MCF 10A (cell line): ENCODE measurements around the gene SPATS2L. TPM values are rescaled to one million over a fixed set of nuclear protein-coding genes. Genes with fewer than 3 reads are reported as not detected.

Experiments used
- BruUV-seq: library from RNA; stranded (reverse); fragments of 400-500 nt; replicated peaks from 2 replicates; lab custom pipeline; 2021; lab: Mats Ljungman, UMichigan
- CTCF ChIA-PET: fragments of 300-600 bp; sonication (Branson Sonifier 250); formaldehyde crosslinking; extraction: SDS; loops from one replicate; lab custom pipeline; 2021; ENCODE audit warnings: antibody characterized with exemption, inconsistent platforms; lab: Yijun Ruan, JAX
- POLR2A ChIA-PET: fragments of 300-600, 350-650 bp; sonication (Branson Sonifier 250); formaldehyde crosslinking; extraction: SDS; loops from one replicate; lab custom pipeline; 2020; ENCODE audit warnings: antibody characterized with exemption, inconsistent platforms; lab: Yijun Ruan, JAX
- DNase-seq: peaks from one replicate; pipeline ENCODE4 v3.0.0-alpha.2; 2018; ENCODE audit not compliant: unreplicated experiment
- H3K27ac Mint-ChIP-seq: one replicate; pipeline ENCODE4 v1.8.0; 2022; ENCODE audit warnings: mild to moderate bottlenecking, low read depth, mixed read lengths; ENCODE audit not compliant: unreplicated experiment
- H3K27me3 Mint-ChIP-seq: one replicate; pipeline ENCODE4 v1.8.0; 2022; ENCODE audit warnings: mixed read lengths; ENCODE audit not compliant: insufficient read depth, unreplicated experiment
- H3K36me3 Mint-ChIP-seq: one replicate; pipeline ENCODE4 v1.8.0; 2022; ENCODE audit warnings: mild to moderate bottlenecking, moderate library complexity, mixed read lengths; ENCODE audit not compliant: insufficient read depth, unreplicated experiment
- H3K4me1 Mint-ChIP-seq: one replicate; pipeline ENCODE4 v1.8.0; 2022; ENCODE audit warnings: mixed read lengths; ENCODE audit not compliant: insufficient read depth, unreplicated experiment
- H3K4me3 Mint-ChIP-seq: one replicate; pipeline ENCODE4 v1.8.0; 2022; ENCODE audit warnings: mild to moderate bottlenecking, moderate library complexity, mixed read lengths; ENCODE audit not compliant: unreplicated experiment
- H3K9me3 Mint-ChIP-seq: one replicate; pipeline ENCODE4 v1.8.0; 2022; ENCODE audit warnings: mixed read lengths; ENCODE audit not compliant: unreplicated experiment
- intact Hi-C: fragments of 100-400 bp; cut with micrococcal nuclease; formaldehyde crosslinking; loops from 2 replicates; pipeline ENCODE4 v1.14.1; 2022
- total RNA-seq: library from RNA; stranded (reverse); gene quantifications from 2 replicates; pipeline ENCODE4 v1.2.3, GENCODE V29; 2022
- TF ChIP-seq, protein P1 (sequence below): fragments of 200-600 bp; IDR thresholded peaks from one replicate; pipeline ENCODE4 v1.8.0; 2022; ENCODE audit warnings: antibody characterized with exemption, mild to moderate bottlenecking; ENCODE audit not compliant: unreplicated experiment

The SPATS2L gene
- total RNA-seq, 1 experiment from 2014 or later = 68.3 TPM

DNA sequence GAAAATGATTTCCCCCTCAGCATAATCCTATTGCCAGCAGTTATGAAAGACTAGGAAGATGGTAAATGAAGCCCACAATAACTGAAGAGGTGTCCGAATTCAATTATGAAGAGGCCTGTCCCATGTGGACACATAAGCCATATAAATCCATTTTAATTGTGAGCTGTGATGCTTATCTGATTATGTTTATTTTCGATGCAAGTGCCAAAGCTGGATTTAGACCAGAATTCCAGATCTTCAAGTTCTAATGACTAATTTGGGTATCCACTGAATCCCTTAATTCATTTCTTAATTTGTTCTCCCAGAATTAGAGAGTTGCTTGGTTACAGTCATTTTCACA, 24.5 kb downstream of the SPATS2L start:
- Mint-ChIP-seq H3K4me3 (no peak overlapping the region), H3K27ac (no peak overlapping the region), H3K9me3 (no peaks in the 10 kb centered on the region), H3K36me3 (peaks cover 19% of the 10 kb centered on the region), H3K27me3 (no peaks in the 10 kb centered on the region), H3K4me1 (peaks cover 10% of the 10 kb centered on the region)
- intact Hi-C loops = no loop called here
- BruUV-seq = no TSS peak
- CTCF ChIA-PET = interaction anchor here (0.5 kb wide), 1 partner anchor 158 kb away, joined by 3 read pairs; no protein-coding TSS in a partner anchor
- POLR2A ChIA-PET = interaction anchor here (2.0 kb wide), 1 partner anchor 11 kb away, joined by 6 read pairs; no protein-coding TSS in a partner anchor
- TF ChIP-seq, protein P1, sequence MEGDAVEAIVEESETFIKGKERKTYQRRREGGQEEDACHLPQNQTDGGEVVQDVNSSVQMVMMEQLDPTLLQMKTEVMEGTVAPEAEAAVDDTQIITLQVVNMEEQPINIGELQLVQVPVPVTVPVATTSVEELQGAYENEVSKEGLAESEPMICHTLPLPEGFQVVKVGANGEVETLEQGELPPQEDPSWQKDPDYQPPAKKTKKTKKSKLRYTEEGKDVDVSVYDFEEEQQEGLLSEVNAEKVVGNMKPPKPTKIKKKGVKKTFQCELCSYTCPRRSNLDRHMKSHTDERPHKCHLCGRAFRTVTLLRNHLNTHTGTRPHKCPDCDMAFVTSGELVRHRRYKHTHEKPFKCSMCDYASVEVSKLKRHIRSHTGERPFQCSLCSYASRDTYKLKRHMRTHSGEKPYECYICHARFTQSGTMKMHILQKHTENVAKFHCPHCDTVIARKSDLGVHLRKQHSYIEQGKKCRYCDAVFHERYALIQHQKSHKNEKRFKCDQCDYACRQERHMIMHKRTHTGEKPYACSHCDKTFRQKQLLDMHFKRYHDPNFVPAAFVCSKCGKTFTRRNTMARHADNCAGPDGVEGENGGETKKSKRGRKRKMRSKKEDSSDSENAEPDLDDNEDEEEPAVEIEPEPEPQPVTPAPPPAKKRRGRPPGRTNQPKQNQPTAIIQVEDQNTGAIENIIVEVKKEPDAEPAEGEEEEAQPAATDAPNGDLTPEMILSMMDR = no peak
- no peak for DNase-seq

DNA sequence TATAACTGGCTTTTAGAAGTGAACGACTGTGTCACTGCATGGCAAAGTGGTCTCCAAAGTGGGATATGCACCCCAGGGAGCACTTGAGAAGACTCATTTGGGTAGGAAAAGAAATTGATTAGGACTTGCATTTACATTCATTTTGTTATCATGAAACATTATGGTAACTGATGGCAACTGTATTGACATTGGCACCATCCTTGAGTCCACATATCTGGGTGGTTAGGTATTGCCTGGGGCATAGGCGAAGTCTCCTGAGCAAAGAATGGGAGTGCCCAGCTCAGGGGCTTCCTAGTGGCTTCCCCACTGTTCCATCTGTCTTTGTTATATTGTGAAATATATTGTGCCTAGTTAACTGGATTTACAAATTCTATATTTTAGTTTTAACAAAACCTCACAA, 29.2 kb downstream of the SPATS2L start:
- POLR2A ChIA-PET = no interaction called here
- H3K4me3 Mint-ChIP-seq = no peak overlapping the region
- intact Hi-C loops = no loop called here
- H3K36me3 Mint-ChIP-seq = peaks cover 13% of the 10 kb centered on the region
- no TSS peak for BruUV-seq
- H3K27ac Mint-ChIP-seq = peak overlapping the region; percentile 56
- H3K27me3 Mint-ChIP-seq = no peaks in the 10 kb centered on the region
- TF ChIP-seq, protein P1 = no peak
- CTCF ChIA-PET = interaction anchor here (0.5 kb wide), 1 partner anchor 9 kb away, joined by 5 read pairs; no protein-coding TSS in a partner anchor
- peaks cover 10% of the 10 kb centered on the region for H3K4me1 Mint-ChIP-seq
- no peaks in the 10 kb centered on the region for H3K9me3 Mint-ChIP-seq
- peak; percentile 71 for DNase-seq

DNA sequence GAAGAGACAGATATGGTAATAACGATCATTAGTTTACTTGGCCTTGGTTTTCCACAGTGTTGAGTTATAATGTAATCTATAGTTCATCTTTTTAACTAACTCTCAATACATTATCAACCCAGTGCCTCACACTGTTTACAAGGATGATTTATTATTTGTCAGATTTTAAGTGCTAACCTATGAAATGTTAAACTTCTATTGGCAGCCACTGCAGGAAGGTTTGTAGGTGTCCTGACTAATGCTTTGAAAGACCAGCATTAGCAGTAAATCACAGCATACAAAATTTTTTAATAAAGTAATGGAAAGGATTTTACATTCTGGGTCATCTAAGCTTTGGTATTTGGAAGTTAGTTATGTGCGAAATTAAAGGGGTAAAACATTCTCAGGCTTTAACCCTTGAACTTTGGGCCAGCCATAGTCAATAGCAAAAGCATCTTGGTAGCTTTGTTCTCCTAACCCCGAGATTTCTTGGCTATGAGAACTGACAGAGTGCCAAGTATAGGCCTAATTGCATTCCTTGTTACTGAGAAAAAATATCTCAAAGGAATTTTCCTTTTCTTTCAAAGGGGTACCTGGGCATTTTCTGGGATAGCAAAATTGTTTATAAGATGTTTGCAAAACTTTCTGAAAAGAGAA, 30.6 kb downstream of the SPATS2L start:
- Mint-ChIP-seq H3K27ac (no peak overlapping the region), H3K9me3 (no peaks in the 10 kb centered on the region), H3K4me3 (no peak overlapping the region), H3K27me3 (no peaks in the 10 kb centered on the region), H3K4me1 (peaks cover 10% of the 10 kb centered on the region), H3K36me3 (no peaks in the 10 kb centered on the region)
- no TSS peak for BruUV-seq
- TF ChIP-seq, protein P1 = no peak
- no peak for DNase-seq
- intact Hi-C loops = no loop called here
- CTCF ChIA-PET = interaction anchor here (0.5 kb wide), 1 partner anchor 21 kb away, joined by 4 read pairs; no protein-coding TSS in a partner anchor
- POLR2A ChIA-PET = interaction anchor here (0.6 to 1.9 kb wide), 5 partner anchors 9 to 36 kb away, joined by 3 to 5 read pairs (median 4); no protein-coding TSS in a partner anchor

DNA sequence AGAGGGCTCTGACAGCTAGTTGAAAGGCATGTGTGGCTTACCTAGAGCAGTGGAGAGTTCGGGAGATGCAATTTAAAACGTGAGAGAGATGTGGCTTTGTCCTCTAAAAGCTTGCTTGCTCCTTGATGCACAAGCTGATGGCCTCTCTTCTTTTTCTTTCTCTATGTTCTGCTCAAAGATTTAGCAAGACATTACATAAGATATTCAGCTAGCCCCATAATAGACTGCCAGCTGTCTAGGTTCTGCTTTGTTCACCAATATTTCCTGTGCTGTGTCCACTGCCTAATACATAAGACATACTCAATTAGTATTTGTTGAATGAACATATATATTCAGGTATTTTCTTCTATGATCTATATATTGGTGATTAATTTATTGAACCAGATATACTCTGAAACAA, 31.1 kb downstream of the SPATS2L start:
- H3K27me3 Mint-ChIP-seq = no peaks in the 10 kb centered on the region
- DNase-seq = no peak
- intact Hi-C loops = no loop called here
- CTCF ChIA-PET = interaction anchor here (0.5 kb wide), 1 partner anchor 22 kb away, joined by 4 read pairs; no protein-coding TSS in a partner anchor
- TF ChIP-seq, protein P1 = no peak
- BruUV-seq = no TSS peak
- H3K27ac Mint-ChIP-seq = no peak overlapping the region
- H3K4me1 Mint-ChIP-seq = peaks cover 10% of the 10 kb centered on the region
- POLR2A ChIA-PET = interaction anchor here (0.6 to 1.9 kb wide), 5 partner anchors 9 to 35 kb away, joined by 3 to 5 read pairs (median 4); no protein-coding TSS in a partner anchor
- H3K9me3 Mint-ChIP-seq = no peaks in the 10 kb centered on the region
- H3K4me3 Mint-ChIP-seq = no peak overlapping the region
- H3K36me3 Mint-ChIP-seq = no peaks in the 10 kb centered on the region
